Inflammatory macrophage treated with lipopolysaccharide for 4 hours (primary cell): ENCODE results near the gene LILRB4.
A peak's percentile ranks its signal among the peaks of the same experiment; 100 is the strongest.
"Not testable (repeated sequence)": the region's sequence is repeated elsewhere in the genome, so short reads cannot be mapped to it uniquely, and the experiment has no call there.

Experiments used
- DNase-seq: peaks from one replicate; pipeline ENCODE4 v3.0.0-alpha.2; 2020

The LILRB4 gene

GRCh38 chr19:54653181-54653809 is 9.5 kb upstream of the LILRB4 start:
- DNase-seq: peak; percentile 65

GRCh38 chr19:54654447-54655321 is 8.1 kb upstream of the LILRB4 start:
- DNase-seq: peak; percentile 97

- DNase-seq: peak; percentile 86
Observed at GRCh38 chr19:54659300-54659699, 3.5 kb upstream of the LILRB4 start.

- DNase-seq: peak; percentile 85
Observed at GRCh38 chr19:54660306-54660705, 2.5 kb upstream of the LILRB4 start.

- peak; percentile 94 for DNase-seq
Observed at GRCh38 chr19:54660964-54661363, 1.8 kb upstream of the LILRB4 start.

GRCh38 chr19:54661846-54662481 is 821 bp upstream of the LILRB4 start:
- DNase-seq: peak; percentile 57

- DNase-seq: no peak
Observed at GRCh38 chr19:54665530-54665929, 2.7 kb downstream of the LILRB4 start.

- DNase-seq: no peak
Observed at GRCh38 chr19:54667217-54667616, 4.4 kb downstream of the LILRB4 start.

GRCh38 chr19:54668353-54668752 is 5.6 kb downstream of the LILRB4 start:
- no peak for DNase-seq

GRCh38 chr19:54670576-54671357 is 8.0 kb downstream of the LILRB4 start:
- peak; percentile 78 for DNase-seq

GRCh38 chr19:54673222-54673621 is 10.4 kb downstream of the LILRB4 start:
- peak; percentile 74 for DNase-seq

GRCh38 chr19:54674021-54674617 is 11.3 kb downstream of the LILRB4 start:
- DNase-seq: peak; percentile 72

- peak; percentile 72 for DNase-seq
Observed at GRCh38 chr19:54676210-54676834, 13.5 kb downstream of the LILRB4 start.

GRCh38 chr19:54677217-54677616 is 14.4 kb downstream of the LILRB4 start:
- DNase-seq: no peak

GRCh38 chr19:54681596-54681995 is 18.8 kb downstream of the LILRB4 start:
- DNase-seq: not testable (repeated sequence)

GRCh38 chr19:54682306-54682856 is 19.6 kb downstream of the LILRB4 start:
- DNase-seq: peak; percentile 65

GRCh38 chr19:54684527-54684926 is 21.7 kb downstream of the LILRB4 start:
- peak; percentile 55 for DNase-seq

GRCh38 chr19:54691582-54692297 is 29.0 kb downstream of the LILRB4 start:
- peak; percentile 35 for DNase-seq

GRCh38 chr19:54692298-54692615 is 29.5 kb downstream of the LILRB4 start:
- no peak for DNase-seq

- no peak for DNase-seq
Observed at GRCh38 chr19:54694648-54695047, 31.9 kb downstream of the LILRB4 start.

- peak; percentile 52 for DNase-seq
Observed at GRCh38 chr19:54696117-54696548, 33.3 kb downstream of the LILRB4 start.
